Kidney tubule cell (primary cell): ENCODE results near the gene ERCC1.
"Not testable (repeated sequence)": the region's sequence is repeated elsewhere in the genome, so short reads cannot be mapped to it uniquely, and the experiment has no call there.

Experiments
- DNase-seq: peaks from one replicate; pipeline ENCODE4 v3.0.0-alpha.2; 2018; ENCODE audit warnings: low spot score

The ERCC1 gene

DNA sequence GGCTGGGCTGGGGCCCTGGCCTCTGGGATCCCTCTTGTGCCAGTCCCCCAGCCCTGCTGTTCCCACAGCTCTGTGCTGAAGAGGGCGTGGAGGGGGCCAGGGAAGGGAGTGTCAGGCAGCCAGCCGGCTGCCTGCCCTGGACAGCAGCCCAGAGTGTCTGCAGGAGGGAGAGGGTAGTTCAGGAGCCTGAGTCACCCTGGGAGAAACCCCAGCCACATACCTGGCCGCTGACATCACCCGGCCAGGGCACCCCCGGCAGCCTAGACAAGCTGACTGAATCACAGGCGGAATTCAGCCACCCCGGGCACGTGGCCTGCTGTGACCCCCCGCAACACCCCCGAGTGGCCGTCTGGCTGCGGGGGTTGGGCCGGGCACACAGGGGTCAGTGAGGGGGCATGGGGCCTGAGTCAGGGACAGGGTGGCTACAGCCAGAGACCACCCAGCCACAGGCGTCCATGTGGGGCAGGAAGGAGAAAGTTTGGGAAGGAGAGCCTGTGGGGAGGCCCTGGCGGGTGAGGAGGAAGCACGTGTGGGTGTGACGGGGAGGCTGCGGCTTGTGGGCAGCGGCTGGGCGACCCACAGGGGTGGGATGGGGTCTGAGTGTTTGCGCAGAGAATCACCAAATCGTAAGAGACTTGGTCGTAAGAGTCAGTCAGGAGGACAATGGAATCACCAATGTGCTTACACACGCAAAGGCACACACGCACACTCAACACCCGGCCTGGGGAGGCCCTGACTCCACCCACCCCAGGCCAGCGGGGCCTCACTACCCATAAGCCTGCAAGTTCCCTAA is 32.2 kb upstream of the ERCC1 start:
- peak; percentile 100 for DNase-seq

DNA sequence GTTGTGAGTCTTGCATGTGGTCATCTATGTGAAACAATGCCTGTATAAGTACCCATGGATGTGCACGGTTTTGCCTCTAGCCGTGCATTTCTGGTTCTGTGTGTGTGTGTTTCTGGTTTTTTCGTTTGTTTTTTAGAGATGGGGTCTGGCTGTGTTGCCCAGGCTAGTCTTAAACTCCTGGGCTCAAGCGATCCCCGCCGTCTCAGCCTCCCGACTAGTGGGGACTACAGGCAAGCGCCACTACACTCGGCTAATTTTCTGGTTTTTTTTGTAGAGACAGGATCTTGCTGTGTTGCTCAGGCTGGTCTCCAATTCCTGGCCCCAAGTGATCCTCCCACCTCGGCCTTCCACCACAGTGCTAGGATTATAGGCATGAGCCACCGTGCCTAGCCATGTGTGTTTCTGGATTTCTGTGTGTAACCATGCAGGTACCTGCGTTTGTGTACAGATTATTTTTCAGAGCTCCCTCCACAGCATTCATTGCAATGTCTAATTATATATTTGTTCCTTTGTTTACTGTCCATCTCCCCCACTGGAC is 28.2 kb upstream of the ERCC1 start:
- DNase-seq, result no peak

DNA sequence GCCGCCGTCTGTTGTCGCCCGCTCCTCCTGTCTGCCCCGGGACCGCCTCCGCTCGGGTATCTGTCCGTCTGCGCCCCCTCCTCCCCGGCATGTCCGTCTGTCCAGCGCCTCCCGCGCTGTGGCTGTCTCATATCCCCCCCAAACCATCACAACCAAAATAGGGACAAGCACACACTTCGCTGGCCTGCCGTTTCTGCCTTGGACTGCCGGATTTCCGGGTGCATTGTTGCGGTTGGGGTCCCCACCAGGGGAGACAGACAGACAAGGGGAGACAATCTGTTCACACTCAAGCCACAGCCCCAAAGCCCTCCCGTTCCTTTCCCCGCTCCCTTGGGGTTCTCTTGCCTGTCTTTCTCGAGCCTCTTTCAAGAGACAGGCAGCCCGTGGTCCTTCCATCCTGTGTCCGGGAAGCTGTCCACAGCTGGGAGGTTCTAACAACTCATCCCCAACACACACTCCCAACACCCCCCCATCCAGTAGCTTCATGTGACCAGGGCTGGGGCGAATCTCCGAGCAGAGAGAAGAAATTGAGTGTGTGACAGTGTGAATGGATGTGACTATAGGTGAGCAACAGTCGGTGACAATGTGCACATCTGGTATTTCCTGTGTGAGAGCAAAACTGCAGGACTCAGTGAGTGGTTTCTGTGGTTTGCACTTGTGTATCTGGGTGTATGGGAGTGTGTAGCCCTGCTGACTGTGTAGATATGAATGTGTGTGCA is 27.6 kb upstream of the ERCC1 start:
- peak; percentile 85 for DNase-seq

DNA sequence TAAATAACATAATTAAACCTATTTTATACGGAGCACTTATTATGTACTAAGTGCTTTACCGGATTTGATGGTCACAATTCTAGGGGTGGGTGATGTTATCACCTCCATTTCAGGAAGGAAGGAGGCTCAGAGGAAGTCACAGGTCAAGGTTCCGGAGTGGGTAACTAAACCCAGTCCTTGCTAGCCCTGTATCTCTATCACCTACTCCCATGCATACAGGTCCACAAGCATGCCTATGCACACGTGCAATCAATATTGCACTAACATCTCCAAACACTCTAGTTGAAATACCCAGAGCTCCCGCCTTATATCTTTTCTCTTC is 26.3 kb upstream of the ERCC1 start:
- no peak for DNase-seq

DNA sequence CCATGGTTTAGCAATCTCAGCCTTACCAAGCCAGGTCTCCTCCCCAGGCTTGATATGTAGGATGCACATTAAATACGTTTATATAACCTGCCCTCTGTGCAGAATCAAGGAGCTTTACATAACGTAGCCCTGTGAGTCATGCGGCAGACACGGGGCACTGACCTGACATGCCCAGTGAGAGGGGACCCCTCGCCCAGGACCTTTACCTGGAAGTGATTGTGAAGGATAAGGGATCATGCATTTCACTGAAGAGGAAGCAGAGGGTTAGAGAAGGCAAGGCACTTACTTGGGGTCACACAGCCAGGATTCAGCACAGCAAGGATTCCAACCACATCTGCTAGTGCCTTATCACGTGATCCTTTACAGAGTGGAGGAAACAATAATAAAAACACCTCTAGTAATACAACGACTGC is 25.2 kb upstream of the ERCC1 start:
- DNase-seq, result peak; percentile 32

DNA sequence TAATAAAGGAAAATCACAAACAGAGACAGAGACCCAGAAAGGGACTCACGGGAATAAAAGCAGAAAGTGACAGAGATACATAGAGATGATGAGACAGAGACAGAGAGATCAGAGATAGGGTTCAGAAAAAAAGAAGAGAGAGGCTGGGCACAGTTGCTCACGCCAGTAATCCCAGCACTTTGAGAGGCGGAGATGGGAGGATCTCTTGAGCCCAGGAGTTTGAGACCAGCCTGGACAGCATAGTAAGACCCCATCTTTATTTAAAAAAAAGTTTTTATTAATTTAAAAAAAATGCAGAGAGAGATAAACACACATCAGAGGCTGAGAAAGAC is 24.7 kb upstream of the ERCC1 start:
- DNase-seq, result no peak

DNA sequence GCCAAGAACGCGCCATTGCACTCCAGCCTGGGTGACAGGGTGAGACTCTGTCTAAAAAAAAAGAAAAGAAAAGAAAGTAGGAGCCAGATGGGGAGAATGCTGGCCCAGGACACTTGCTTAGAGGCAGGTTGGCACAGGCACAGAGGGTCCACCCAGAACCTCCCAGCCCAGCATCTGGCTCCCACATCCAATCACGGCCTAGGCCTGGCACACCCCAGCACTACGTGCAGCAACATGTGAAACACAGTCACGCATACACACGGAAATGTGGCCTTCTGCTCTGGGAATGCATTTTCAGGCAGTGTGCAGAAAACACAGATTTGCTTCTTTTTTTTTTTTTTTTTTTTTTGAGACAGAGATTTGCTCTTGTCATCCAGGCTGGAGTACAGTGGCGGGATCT is 23.2 kb upstream of the ERCC1 start:
- no peak for DNase-seq

DNA sequence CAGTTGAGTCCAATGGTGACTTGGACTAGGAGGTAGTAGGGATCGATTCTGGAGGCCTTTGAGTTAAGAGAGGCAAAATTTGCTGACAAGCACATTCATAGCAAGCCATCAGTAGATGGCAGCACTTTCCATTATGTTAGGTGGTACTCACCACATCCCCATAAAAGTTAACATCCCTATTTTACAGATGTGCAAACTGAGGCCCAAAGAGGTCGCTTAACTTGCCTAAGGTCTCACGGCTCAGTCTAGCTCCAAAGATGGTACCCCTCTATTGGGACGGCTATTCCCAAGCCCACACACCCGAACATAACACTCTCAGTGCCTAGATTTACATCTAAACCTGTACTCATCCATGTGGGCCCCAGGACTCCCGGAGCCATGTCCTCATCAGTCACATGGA is 22.6 kb upstream of the ERCC1 start:
- peak; percentile 51 for DNase-seq

DNA sequence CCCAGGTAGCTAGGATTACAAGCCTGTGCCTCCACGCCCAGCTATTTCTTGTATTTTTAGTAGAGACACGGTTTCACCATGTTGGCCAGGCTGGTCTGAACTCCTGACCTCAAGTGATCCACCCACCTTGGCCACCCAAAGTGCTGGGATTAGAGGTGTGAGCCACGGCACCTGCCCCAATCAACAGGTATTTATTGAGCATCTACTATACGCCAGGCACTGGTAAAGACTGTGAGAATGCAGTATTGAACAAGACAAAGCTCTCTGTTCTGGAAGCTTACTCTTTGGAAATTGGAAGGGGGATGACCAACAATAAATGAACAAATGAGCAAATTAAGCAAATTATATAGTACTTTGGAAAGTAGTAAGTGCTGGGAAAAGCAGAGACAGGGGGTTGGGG is 21.4 kb upstream of the ERCC1 start:
- no peak for DNase-seq

DNA sequence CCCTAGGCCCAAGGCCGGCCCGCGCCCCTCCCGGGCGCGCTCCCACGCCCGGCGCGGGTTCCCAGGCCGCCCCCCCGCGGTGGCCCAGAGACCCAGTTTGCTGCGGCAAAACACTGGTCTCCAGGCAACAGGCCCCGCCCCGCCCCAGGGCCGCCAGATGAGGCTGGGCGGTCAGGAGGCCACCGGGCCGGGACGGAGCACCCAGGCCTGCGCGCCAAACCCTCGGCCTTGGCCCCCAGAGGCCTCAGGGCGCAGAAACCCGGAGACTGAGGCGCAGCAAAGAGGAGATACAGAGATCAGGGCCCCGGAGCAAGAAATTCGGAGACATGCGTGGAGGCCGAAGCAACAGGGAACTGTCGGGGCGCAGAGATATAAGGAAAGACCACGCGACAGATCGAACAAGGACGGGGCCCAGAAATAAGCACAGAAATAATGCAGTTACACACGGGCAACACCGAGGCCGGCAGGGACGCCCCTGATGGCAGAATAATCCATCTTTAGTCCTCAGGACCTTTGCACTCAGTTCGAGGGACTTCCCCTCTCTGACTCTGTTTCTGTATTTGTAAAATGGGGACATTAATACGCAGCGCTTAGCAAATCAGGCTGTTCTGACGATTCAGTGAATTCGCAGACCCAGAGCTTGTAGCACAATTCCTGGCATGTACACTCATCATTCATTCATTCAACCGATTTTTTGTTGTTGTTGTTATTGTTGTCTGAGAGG is 20.8 kb upstream of the ERCC1 start:
- peak; percentile 91 for DNase-seq

DNA sequence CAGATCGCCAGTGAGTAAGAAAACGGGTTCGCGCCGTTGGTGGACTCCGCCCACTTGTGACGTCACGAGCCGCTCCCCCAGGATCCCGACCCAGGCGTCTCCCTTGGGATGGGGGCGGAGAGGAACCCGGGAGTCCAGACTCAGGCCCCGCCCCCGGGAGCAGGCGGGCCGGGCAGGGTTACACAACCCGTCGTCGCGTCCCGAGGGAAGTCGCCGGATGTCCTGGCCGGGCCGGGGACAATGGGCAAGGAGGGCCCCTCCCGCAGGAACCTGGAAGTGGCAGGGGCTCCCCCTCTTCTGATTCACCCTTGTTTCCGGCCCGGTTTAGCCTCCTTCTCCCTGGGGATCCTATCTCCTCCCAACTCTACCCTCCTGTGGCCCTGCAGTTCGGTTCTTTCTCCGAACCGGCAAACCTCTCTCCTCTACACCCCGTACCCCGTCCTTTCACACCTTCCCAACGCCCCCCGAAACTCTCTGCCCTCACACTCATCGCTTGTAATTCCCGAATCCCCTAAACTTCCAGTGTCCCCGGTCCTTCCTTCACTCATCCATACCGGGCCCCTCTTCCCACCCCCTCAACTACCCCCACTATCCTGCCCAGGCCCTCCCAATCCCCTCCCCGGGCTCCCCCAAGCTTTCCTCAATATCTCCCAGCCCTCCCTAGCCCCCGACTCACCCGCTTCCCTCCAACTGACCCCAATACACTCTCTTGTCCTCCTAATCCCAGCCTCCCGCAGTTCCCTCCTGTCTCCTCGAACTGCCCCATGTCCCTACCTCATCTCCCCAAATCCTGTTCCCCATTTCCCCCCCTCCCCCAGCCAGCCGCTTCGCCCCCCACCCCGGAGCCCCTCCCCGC is 20.0 kb upstream of the ERCC1 start:
- DNase-seq, result peak; percentile 98

DNA sequence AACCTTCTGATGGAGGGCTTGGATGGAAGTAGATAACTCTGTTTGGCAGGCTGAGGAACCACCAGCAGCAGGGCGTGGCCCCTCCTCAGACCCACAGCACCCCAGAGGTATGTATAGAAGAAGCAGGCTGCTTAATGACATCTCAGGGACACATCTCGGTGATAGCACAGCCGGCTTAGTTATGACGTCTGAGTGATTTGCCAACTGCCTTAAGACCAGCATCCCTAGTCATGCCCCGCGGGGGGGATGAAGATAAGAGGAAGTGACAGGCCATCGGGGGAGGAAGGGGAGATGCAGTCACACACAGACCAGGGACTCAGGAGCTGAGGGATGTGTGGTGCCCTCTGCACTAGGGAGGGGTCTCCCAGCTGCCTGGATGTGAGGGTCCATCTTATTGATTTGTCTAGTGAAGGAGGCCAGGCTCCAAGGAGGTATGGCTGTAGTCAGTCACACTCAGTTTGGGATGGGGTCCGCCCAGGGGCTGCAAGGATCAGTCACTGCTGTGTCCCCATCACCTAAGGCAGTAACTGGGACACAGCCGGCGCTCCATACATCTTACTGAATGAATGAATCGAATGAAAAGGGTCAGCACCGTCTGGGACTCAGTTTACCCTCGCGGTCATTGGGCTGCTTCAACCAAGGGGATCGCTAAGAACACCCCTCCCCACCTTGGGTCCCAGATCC is 19.2 kb upstream of the ERCC1 start:
- DNase-seq, result peak; percentile 60

DNA sequence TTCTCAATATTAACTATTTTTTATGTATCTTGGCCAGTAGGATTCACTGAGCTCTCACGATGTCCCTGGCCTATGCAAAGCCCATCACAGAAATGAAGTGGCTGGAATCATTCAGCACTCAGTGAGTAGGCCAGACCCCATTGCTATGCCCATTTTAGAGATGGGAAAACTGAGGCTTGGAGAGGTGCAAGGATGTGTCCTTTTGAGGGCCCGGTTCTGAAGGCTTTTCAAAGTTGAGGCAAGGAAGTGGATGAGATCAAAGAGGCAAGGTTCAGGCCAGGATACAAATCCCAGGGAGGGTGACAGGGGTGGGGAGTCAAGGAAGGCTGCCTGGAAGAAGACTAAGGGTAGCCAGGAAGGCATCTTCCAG is 18.7 kb upstream of the ERCC1 start:
- no peak for DNase-seq

DNA sequence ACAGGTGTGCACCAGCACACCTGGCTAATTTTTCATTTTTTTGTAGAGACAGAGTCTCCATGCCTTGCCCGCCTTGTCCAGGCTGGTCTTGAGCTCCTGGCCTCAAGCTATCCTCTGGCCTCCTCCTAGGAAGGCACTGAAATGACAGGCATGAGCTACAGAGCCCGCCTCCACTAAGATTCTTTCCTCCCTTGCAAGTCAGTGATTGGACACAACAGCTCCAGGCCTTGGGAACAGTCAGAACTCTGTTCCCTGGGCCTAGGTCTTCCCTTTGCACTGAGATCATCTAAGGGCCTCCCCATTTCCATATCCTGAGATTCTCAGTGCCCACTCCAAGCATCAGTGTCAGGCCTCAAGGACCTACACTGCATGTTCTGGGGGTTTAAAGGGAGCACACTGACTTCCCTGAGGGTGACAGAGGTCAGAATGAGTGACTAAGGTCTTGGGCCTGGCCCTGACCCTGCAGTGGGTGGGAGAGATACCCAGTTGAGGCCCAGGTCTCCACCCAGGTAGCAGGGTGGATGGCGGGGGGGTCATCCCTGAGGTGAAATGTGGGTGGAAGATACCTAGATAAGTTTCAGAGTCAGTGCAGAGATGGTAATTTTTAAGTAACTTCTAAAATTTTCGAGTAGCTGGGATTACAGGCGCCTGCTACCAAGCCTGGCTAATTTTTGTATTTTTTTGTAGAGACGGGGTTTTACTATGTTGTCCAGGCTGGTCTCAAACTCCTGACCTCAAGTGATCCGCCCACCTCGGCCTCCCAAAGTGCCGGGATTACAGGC is 17.3 kb upstream of the ERCC1 start:
- peak; percentile 53 for DNase-seq

DNA sequence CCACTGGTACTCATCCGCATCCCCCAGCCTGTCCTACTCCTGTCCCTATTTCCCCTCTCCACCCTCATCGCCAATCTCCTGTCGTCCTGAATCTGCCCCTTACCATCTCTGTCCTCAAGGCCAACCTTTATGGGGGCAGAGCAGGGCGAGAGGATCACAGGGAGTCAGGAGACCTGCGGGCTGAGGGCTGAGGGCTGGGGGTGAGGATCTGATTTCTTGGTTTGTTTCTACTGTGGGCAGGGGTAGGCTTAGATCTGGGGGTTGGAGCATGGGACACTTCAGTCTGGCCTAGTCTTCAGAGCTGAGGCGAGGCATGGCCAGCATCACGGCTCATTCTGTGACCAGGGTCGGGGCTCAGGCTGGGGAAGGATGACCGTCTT is 16.5 kb upstream of the ERCC1 start:
- no peak for DNase-seq

DNA sequence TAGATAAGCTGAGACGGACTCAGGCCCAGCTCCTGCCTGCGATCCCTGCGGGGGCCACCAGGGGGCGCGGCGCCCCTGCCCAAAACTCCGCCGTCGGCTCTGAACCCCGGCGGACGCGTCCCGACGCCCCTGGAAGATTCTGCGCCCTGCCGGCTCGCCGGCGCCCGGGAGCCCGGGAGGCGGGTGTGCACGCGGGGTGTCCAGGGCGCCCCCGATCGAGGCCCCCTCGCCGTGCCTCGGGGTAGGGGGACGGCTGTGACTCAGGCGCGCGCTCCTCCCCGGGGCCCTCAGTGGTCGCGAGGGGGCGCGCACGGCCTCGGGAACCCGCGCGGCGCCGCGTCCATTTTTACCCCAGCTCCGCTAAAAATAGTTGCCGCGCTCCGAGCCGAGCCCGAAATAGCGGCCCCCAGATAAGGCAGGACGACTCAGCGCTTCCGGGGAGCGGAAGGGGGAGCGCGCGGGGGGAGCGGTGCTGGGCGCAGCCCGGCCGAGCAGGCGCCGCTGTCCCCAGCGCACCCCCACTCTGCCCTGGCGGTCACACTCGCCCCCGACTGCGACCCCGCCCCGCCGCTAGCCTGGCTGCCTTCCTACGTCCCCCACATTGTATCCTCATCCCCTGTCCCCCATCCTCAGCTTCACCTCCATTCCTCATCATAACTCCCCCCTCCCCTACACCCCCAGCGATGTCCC is 16.0 kb upstream of the ERCC1 start:
- peak; percentile 75 for DNase-seq

DNA sequence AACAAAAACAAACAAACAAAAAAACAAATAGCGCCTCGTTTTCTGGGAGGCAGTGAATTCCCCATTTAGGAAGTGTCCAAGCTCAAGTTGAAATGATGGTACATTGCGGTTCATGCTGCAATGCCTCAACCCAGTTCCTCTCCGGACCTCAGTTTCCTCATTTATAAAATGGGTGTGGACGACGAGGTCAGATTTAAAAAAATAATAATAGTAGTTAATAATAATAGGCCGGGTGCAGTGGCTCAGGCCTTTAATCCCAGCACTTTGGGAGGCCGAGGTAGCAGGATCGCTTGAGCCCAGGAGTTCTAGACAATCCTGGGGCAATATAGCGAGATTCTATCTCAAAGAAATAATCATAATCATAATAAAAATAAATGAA is 15.5 kb upstream of the ERCC1 start:
- no peak for DNase-seq

DNA sequence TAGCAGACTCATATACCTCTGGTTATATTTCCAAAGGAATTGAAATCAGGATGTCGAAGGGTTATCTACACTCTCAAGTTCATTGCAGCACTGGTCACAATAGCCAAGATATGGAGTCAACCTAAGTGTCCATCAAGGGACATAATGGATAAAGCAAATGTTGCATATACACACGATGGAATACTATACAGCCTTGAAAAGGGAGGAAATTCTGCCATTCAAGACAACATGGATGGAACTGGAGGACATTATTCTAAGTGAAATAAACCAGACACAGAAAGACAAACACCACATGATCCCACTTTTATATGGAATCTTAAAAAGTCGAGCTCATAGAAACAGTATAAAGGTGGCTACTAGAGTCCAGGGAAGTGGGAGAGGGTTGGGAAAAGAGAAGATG is 13.6 kb upstream of the ERCC1 start:
- DNase-seq, result no peak

DNA sequence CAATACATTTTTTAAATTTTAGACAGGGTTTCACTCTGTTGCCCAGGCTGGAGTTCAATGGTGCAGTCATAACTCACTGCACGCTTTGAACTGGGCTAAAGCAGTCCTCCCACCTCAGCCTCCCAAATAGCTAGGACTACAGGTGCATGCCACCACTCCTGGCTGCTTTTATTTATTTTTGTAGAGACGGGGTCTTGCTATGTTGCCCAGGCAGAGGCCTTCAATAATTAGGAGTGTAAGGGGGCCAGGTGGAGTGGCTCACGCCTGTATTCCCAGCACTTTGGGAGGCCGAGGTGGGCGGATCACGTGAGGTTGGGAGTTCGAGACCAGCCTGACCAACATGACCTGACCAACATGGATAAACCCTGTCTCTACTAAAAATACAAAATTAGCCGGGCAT is 8.8 kb upstream of the ERCC1 start:
- not testable (repeated sequence) for DNase-seq

DNA sequence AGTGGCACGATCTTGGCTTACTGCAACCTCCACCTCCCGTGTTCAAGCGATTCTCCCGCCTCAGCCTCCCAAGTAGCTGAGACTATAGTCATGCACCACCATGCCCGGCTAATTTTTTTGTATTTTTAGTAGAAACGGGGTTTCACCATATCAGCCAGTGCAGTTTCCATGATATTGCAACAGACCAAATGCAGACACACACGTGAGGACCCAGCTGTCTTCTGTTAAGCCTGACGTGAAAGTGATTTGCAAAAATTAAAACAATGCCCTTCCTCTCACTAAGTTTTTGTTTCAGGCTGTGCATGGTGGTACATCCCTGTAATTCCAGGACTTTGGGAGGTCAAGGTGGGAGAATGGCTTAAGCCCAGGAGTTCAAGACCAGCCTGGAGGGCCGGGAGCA is 7.3 kb upstream of the ERCC1 start:
- DNase-seq, result not testable (repeated sequence)
